Muscle of leg (tissue), 11 donors: Measurements from ENCODE around the gene PEX5L. TPM values are rescaled to one million over a fixed set of nuclear protein-coding genes. Genes with fewer than 3 reads are reported as not detected.

Experiments
- DNase-seq: peaks from one replicate; pipeline ENCODE4 v3.0.0; 2013
- H3K27ac ChIP-seq: one replicate; pipeline ENCODE4 v1.5.1; 2013; ENCODE audit warnings: mild to moderate bottlenecking, low read length, control low read depth
- H3K27me3 ChIP-seq: one replicate; pipeline ENCODE4 v1.6.1; 2013; ENCODE audit warnings: low read length; ENCODE audit not compliant: control insufficient read depth, insufficient read depth
- H3K36me3 ChIP-seq: one replicate; pipeline ENCODE4 v1.6.1; 2013; ENCODE audit warnings: low read length; ENCODE audit not compliant: control insufficient read depth, insufficient read depth
- H3K4me1 ChIP-seq: one replicate; pipeline ENCODE4 v1.6.1; 2013; ENCODE audit warnings: low read length; ENCODE audit not compliant: control insufficient read depth, insufficient read depth
- H3K4me3 ChIP-seq: one replicate; pipeline ENCODE4 v1.5.1; 2013; ENCODE audit warnings: low read length, control low read depth
- H3K9me3 ChIP-seq: replicated peaks from 2 replicates; pipeline ENCODE4 v1.6.1; 2013; ENCODE audit warnings: low read depth, low read length; ENCODE audit not compliant: control insufficient read depth
- WGBS: methylation state at CpG from one replicate; pipeline ENCODE4 v1.1.5; 2013; ENCODE audit warnings: missing lambda C conversion rate; ENCODE audit not compliant: insufficient coverage; 5-methylcytosine and 5-hydroxymethylcytosine counted together
- polyA plus RNA-seq, 8 donors: library from polyadenylated mRNA; unstranded; fragments of 120-200 nt; gene quantifications; one replicate each; pipeline versions ENCODE4 v1.2.1 to v1.2.3, GENCODE V29; 2013; ENCODE audit warnings: inconsistent platforms in 1 of 8, low replicate concordance in 1 of 8; ENCODE audit not compliant: insufficient read length in 8 of 8, insufficient read depth in 1 of 8
- total RNA-seq: library from RNA; stranded (reverse); fragments of 120-200 nt; gene quantifications from one replicate; pipeline ENCODE4 v1.2.4, GENCODE V29; 2013

PEX5L gene
- total and polyA plus RNA-seq, 9 donors, result 0.06 to 0.32 (median 0.18) TPM; not detected in 1

GRCh38 chr3:179977356-179977755 lies 59.4 kb downstream of the PEX5L start:
- peak; percentile 15 for DNase-seq
- no peak overlapping the region for H3K27ac ChIP-seq
- H3K36me3 ChIP-seq, result no peaks in the 10 kb centered on the region
- no peaks in the 10 kb centered on the region for H3K9me3 ChIP-seq
- no peaks in the 10 kb centered on the region for H3K4me1 ChIP-seq
- 33% methylated on average over 2 of the region's 3 CpGs for WGBS
- no peak overlapping the region for H3K4me3 ChIP-seq
- H3K27me3 ChIP-seq, result peaks cover 2% of the 10 kb centered on the region

GRCh38 chr3:179973931-179974361 lies 62.8 kb downstream of the PEX5L start:
- Histone ChIP-seq H3K4me3 (no peak overlapping the region), H3K27ac (no peak overlapping the region), H3K36me3 (no peaks in the 10 kb centered on the region), H3K4me1 (no peaks in the 10 kb centered on the region), H3K9me3 (no peaks in the 10 kb centered on the region), H3K27me3 (no peaks in the 10 kb centered on the region)
- no peak for DNase-seq
- 29% methylated on average over 2 of the region's 4 CpGs for WGBS

GRCh38 chr3:179972881-179973423 lies 63.8 kb downstream of the PEX5L start:
- H3K36me3 ChIP-seq, result no peaks in the 10 kb centered on the region
- H3K9me3 ChIP-seq, result no peaks in the 10 kb centered on the region
- H3K4me3 ChIP-seq, result no peak overlapping the region
- H3K4me1 ChIP-seq, result no peaks in the 10 kb centered on the region
- no peak overlapping the region for H3K27ac ChIP-seq
- no CpG with 5 or more reads among the region's 2 CpGs for WGBS
- no peaks in the 10 kb centered on the region for H3K27me3 ChIP-seq
- no peak for DNase-seq

- Histone ChIP-seq H3K36me3 (no peaks in the 10 kb centered on the region), H3K27me3 (no peaks in the 10 kb centered on the region), H3K27ac (no peak overlapping the region), H3K4me3 (no peak overlapping the region), H3K4me1 (no peaks in the 10 kb centered on the region), H3K9me3 (no peaks in the 10 kb centered on the region)
- WGBS, result 50% methylated on average over 1 of the region's 3 CpGs
- DNase-seq, result no peak
Measured at GRCh38 chr3:179971280-179971679, 65.5 kb downstream of the PEX5L start.

- Histone ChIP-seq H3K4me1 (no peaks in the 10 kb centered on the region), H3K9me3 (no peaks in the 10 kb centered on the region), H3K36me3 (no peaks in the 10 kb centered on the region), H3K27me3 (no peaks in the 10 kb centered on the region), H3K4me3 (no peak overlapping the region), H3K27ac (no peak overlapping the region)
- WGBS, result no CpG with 5 or more reads among the region's 2 CpGs
- no peak for DNase-seq
Measured at GRCh38 chr3:179970746-179971145, 66.0 kb downstream of the PEX5L start.

- Histone ChIP-seq H3K36me3 (no peaks in the 10 kb centered on the region), H3K4me3 (no peak overlapping the region), H3K4me1 (no peaks in the 10 kb centered on the region), H3K27me3 (no peaks in the 10 kb centered on the region), H3K9me3 (no peaks in the 10 kb centered on the region), H3K27ac (no peak overlapping the region)
- WGBS, result no CpG with 5 or more reads among the region's 2 CpGs
- no peak for DNase-seq
Measured at GRCh38 chr3:179969525-179969924, 67.2 kb downstream of the PEX5L start.

- DNase-seq, result no peak
- WGBS, result 68% methylated on average over 3 of the region's 4 CpGs
- H3K27ac ChIP-seq, result no peak overlapping the region
- H3K9me3 ChIP-seq, result no peaks in the 10 kb centered on the region
- no peak overlapping the region for H3K4me3 ChIP-seq
- no peaks in the 10 kb centered on the region for H3K27me3 ChIP-seq
- no peaks in the 10 kb centered on the region for H3K4me1 ChIP-seq
- no peaks in the 10 kb centered on the region for H3K36me3 ChIP-seq
Measured at GRCh38 chr3:179967622-179968021, 69.1 kb downstream of the PEX5L start.

- no peak for DNase-seq
- Histone ChIP-seq H3K27ac (no peak overlapping the region), H3K4me3 (no peak overlapping the region), H3K4me1 (no peaks in the 10 kb centered on the region), H3K36me3 (no peaks in the 10 kb centered on the region), H3K27me3 (no peaks in the 10 kb centered on the region), H3K9me3 (no peaks in the 10 kb centered on the region)
- WGBS, result 25% methylated on average over 2 of the region's 3 CpGs
Measured at GRCh38 chr3:179964890-179965289, 71.8 kb downstream of the PEX5L start.

- no CpG with 5 or more reads among the region's 1 CpG for WGBS
- Histone ChIP-seq H3K27ac (no peak overlapping the region), H3K9me3 (no peaks in the 10 kb centered on the region), H3K4me1 (no peaks in the 10 kb centered on the region), H3K4me3 (no peak overlapping the region), H3K36me3 (no peaks in the 10 kb centered on the region), H3K27me3 (no peaks in the 10 kb centered on the region)
- DNase-seq, result no peak
Measured at GRCh38 chr3:179962629-179963387, 73.9 kb downstream of the PEX5L start.

- no peaks in the 10 kb centered on the region for H3K9me3 ChIP-seq
- whole genome bisulfite sequencing, result 47% methylated on average over 5 of the region's 5 CpGs
- DNase-seq, result no peak
- H3K36me3 ChIP-seq, result no peaks in the 10 kb centered on the region
- H3K4me3 ChIP-seq, result no peak overlapping the region
- no peak overlapping the region for H3K27ac ChIP-seq
- H3K27me3 ChIP-seq, result no peaks in the 10 kb centered on the region
- H3K4me1 ChIP-seq, result no peaks in the 10 kb centered on the region
Measured at GRCh38 chr3:179961703-179962078, 75.0 kb downstream of the PEX5L start.
